Measurements from ENCODE around the gene KCNQ1.

DNA sequence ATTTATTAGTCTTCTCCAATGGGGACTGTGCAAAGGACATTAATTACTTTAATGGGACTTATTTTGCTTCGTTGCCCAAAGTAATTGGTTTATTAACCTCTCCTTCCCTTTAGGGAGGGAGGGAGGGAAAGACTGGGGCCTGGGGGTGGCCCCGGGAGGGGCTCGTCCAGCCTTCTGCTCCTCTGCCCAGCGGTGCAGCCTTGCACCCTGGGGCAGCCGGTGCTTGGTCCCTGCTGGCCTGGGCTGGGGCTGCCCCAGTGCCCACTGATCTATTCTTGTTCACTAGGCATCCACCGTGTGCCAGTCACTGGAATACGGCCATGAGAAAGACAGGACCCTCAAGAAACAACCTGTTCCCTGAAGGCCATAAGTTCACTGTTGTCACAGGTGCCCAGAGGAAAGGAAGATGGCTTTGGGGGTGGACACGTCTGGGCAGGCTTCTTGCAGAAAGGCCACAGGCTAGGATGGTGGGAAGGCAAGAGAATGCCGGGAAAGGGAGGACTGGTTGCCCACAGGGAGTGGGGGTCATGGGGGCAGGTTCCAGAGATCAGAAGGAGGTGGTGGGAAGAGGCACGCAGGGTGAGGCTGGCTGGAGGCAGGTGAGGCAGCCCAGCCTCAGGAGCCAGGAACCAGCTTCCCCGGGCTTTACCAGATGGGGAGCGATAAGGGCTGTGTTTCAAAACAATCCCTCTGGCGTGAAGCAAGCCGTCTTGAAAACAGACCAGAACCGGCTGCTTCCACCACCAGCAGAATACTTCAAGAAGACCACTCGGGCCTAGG, 302.6 kb downstream of the KCNQ1 start:
- TF ChIP-seq, protein P1, sequence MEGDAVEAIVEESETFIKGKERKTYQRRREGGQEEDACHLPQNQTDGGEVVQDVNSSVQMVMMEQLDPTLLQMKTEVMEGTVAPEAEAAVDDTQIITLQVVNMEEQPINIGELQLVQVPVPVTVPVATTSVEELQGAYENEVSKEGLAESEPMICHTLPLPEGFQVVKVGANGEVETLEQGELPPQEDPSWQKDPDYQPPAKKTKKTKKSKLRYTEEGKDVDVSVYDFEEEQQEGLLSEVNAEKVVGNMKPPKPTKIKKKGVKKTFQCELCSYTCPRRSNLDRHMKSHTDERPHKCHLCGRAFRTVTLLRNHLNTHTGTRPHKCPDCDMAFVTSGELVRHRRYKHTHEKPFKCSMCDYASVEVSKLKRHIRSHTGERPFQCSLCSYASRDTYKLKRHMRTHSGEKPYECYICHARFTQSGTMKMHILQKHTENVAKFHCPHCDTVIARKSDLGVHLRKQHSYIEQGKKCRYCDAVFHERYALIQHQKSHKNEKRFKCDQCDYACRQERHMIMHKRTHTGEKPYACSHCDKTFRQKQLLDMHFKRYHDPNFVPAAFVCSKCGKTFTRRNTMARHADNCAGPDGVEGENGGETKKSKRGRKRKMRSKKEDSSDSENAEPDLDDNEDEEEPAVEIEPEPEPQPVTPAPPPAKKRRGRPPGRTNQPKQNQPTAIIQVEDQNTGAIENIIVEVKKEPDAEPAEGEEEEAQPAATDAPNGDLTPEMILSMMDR (IDR thresholded peaks at IDR 0.05), result no peak
- no peak for TF ChIP-seq POLR2AphosphoS5 (IDR thresholded peaks at IDR 0.05)
